ENCODE measurements around the gene TTC21B.

The TTC21B gene

GRCh38 chr2:165899311-165899710, 54.3 kb downstream of the TTC21B start:
- no peak overlapping the region for H3K27ac ChIP-seq (ENCODE audit: low read length)
- no peaks in the 10 kb centered on the region for H3K9me3 ChIP-seq (ENCODE audit: control insufficient read depth, low read depth, low read length)
- H3K4me3 ChIP-seq (ENCODE audit: low read length), result no peak overlapping the region
- H3K36me3 ChIP-seq (ENCODE audit: control insufficient read depth, low read depth, low read length), result peaks cover 60% of the 10 kb centered on the region
- no peak overlapping the region for H3K9ac ChIP-seq (ENCODE audit: low read length)
- no peaks in the 10 kb centered on the region for H3K4me1 ChIP-seq (ENCODE audit: control insufficient read depth, low read depth, low read length)
- H3K27me3 ChIP-seq (ENCODE audit: control insufficient read depth, insufficient read depth, low read length), result no peaks in the 10 kb centered on the region

- Histone ChIP-seq H3K9ac (ENCODE audit: low read length) (no peak overlapping the region), H3K4me3 (ENCODE audit: low read length) (no peak overlapping the region), H3K36me3 (ENCODE audit: control insufficient read depth, low read depth, low read length) (peaks cover 64% of the 10 kb centered on the region), H3K27ac (ENCODE audit: low read length) (no peak overlapping the region), H3K4me1 (ENCODE audit: control insufficient read depth, low read depth, low read length) (no peaks in the 10 kb centered on the region), H3K9me3 (ENCODE audit: control insufficient read depth, low read depth, low read length) (no peaks in the 10 kb centered on the region), H3K27me3 (ENCODE audit: control insufficient read depth, insufficient read depth, low read length) (no peaks in the 10 kb centered on the region)
These were observed 55.2 kb downstream of the TTC21B start for GRCh38 chr2:165898381-165898780.

GRCh38 chr2:165897726-165898125, 55.9 kb downstream of the TTC21B start:
- Histone ChIP-seq H3K9me3 (ENCODE audit: control insufficient read depth, low read depth, low read length) (no peaks in the 10 kb centered on the region), H3K4me1 (ENCODE audit: control insufficient read depth, low read depth, low read length) (no peaks in the 10 kb centered on the region), H3K36me3 (ENCODE audit: control insufficient read depth, low read depth, low read length) (peaks cover 63% of the 10 kb centered on the region), H3K4me3 (ENCODE audit: low read length) (no peak overlapping the region), H3K27me3 (ENCODE audit: control insufficient read depth, insufficient read depth, low read length) (no peaks in the 10 kb centered on the region), H3K9ac (ENCODE audit: low read length) (no peak overlapping the region), H3K27ac (ENCODE audit: low read length) (no peak overlapping the region)

- Histone ChIP-seq H3K27me3 (ENCODE audit: control insufficient read depth, insufficient read depth, low read length) (no peaks in the 10 kb centered on the region), H3K9me3 (ENCODE audit: control insufficient read depth, low read depth, low read length) (no peaks in the 10 kb centered on the region), H3K4me3 (ENCODE audit: low read length) (no peak overlapping the region), H3K9ac (ENCODE audit: low read length) (no peak overlapping the region), H3K4me1 (ENCODE audit: control insufficient read depth, low read depth, low read length) (no peaks in the 10 kb centered on the region), H3K36me3 (ENCODE audit: control insufficient read depth, low read depth, low read length) (peaks cover 57% of the 10 kb centered on the region), H3K27ac (ENCODE audit: low read length) (no peak overlapping the region)
These were observed 56.5 kb downstream of the TTC21B start for GRCh38 chr2:165897074-165897473.

GRCh38 chr2:165895974-165896373, 57.6 kb downstream of the TTC21B start:
- Histone ChIP-seq H3K27ac (ENCODE audit: low read length) (no peak overlapping the region), H3K27me3 (ENCODE audit: control insufficient read depth, insufficient read depth, low read length) (no peaks in the 10 kb centered on the region), H3K9ac (ENCODE audit: low read length) (no peak overlapping the region), H3K4me3 (ENCODE audit: low read length) (no peak overlapping the region), H3K9me3 (ENCODE audit: control insufficient read depth, low read depth, low read length) (no peaks in the 10 kb centered on the region), H3K4me1 (ENCODE audit: control insufficient read depth, low read depth, low read length) (no peaks in the 10 kb centered on the region), H3K36me3 (ENCODE audit: control insufficient read depth, low read depth, low read length) (peaks cover 50% of the 10 kb centered on the region)

- Histone ChIP-seq H3K9me3 (ENCODE audit: control insufficient read depth, low read depth, low read length) (no peaks in the 10 kb centered on the region), H3K27ac (ENCODE audit: low read length) (no peak overlapping the region), H3K27me3 (ENCODE audit: control insufficient read depth, insufficient read depth, low read length) (no peaks in the 10 kb centered on the region), H3K4me3 (ENCODE audit: low read length) (no peak overlapping the region), H3K4me1 (ENCODE audit: control insufficient read depth, low read depth, low read length) (no peaks in the 10 kb centered on the region), H3K9ac (ENCODE audit: low read length) (no peak overlapping the region), H3K36me3 (ENCODE audit: control insufficient read depth, low read depth, low read length) (peaks cover 49% of the 10 kb centered on the region)
These were observed 60.0 kb downstream of the TTC21B start for GRCh38 chr2:165893556-165893955.

- no peak overlapping the region for H3K4me3 ChIP-seq (ENCODE audit: low read length)
- H3K27ac ChIP-seq (ENCODE audit: low read length), result no peak overlapping the region
- no peaks in the 10 kb centered on the region for H3K9me3 ChIP-seq (ENCODE audit: control insufficient read depth, low read depth, low read length)
- no peaks in the 10 kb centered on the region for H3K4me1 ChIP-seq (ENCODE audit: control insufficient read depth, low read depth, low read length)
- H3K27me3 ChIP-seq (ENCODE audit: control insufficient read depth, insufficient read depth, low read length), result no peaks in the 10 kb centered on the region
- H3K36me3 ChIP-seq (ENCODE audit: control insufficient read depth, low read depth, low read length), result peaks cover 44% of the 10 kb centered on the region
- H3K9ac ChIP-seq (ENCODE audit: low read length), result no peak overlapping the region
These were observed 61.0 kb downstream of the TTC21B start for GRCh38 chr2:165892526-165892925.

- H3K4me1 ChIP-seq (ENCODE audit: control insufficient read depth, low read depth, low read length), result no peaks in the 10 kb centered on the region
- H3K9ac ChIP-seq (ENCODE audit: low read length), result no peak overlapping the region
- peaks cover 38% of the 10 kb centered on the region for H3K36me3 ChIP-seq (ENCODE audit: control insufficient read depth, low read depth, low read length)
- H3K27ac ChIP-seq (ENCODE audit: low read length), result no peak overlapping the region
- H3K27me3 ChIP-seq (ENCODE audit: control insufficient read depth, insufficient read depth, low read length), result no peaks in the 10 kb centered on the region
- H3K9me3 ChIP-seq (ENCODE audit: control insufficient read depth, low read depth, low read length), result no peaks in the 10 kb centered on the region
- H3K4me3 ChIP-seq (ENCODE audit: low read length), result no peak overlapping the region
These were observed 61.6 kb downstream of the TTC21B start for GRCh38 chr2:165891943-165892342.

- H3K4me1 ChIP-seq (ENCODE audit: control insufficient read depth, low read depth, low read length), result no peaks in the 10 kb centered on the region
These were observed 62.2 kb downstream of the TTC21B start for GRCh38 chr2:165891345-165891744.

GRCh38 chr2:165889798-165890197, 63.8 kb downstream of the TTC21B start:
- Histone ChIP-seq H3K27me3 (ENCODE audit: control insufficient read depth, insufficient read depth, low read length) (no peaks in the 10 kb centered on the region), H3K4me1 (ENCODE audit: control insufficient read depth, low read depth, low read length) (no peaks in the 10 kb centered on the region), H3K9me3 (ENCODE audit: control insufficient read depth, low read depth, low read length) (no peaks in the 10 kb centered on the region), H3K9ac (ENCODE audit: low read length) (no peak overlapping the region), H3K4me3 (ENCODE audit: low read length) (no peak overlapping the region), H3K36me3 (ENCODE audit: control insufficient read depth, low read depth, low read length) (peaks cover 34% of the 10 kb centered on the region), H3K27ac (ENCODE audit: low read length) (no peak overlapping the region)

More at GRCh38 chr2:165891345-165891744, 62.2 kb downstream of the TTC21B start:
- Histone ChIP-seq H3K9ac (ENCODE audit: low read length) (no peak overlapping the region), H3K36me3 (ENCODE audit: control insufficient read depth, low read depth, low read length) (peaks cover 36% of the 10 kb centered on the region), H3K4me3 (ENCODE audit: low read length) (no peak overlapping the region), H3K27ac (ENCODE audit: low read length) (no peak overlapping the region), H3K9me3 (ENCODE audit: control insufficient read depth, low read depth, low read length) (no peaks in the 10 kb centered on the region), H3K27me3 (ENCODE audit: control insufficient read depth, insufficient read depth, low read length) (no peaks in the 10 kb centered on the region)

GRCh38 chr2:165889158-165889557, 64.4 kb downstream of the TTC21B start:
- H3K36me3 ChIP-seq (ENCODE audit: control insufficient read depth, low read depth, low read length), result peaks cover 28% of the 10 kb centered on the region
- H3K27me3 ChIP-seq (ENCODE audit: control insufficient read depth, insufficient read depth, low read length), result no peaks in the 10 kb centered on the region
- no peak overlapping the region for H3K4me3 ChIP-seq (ENCODE audit: low read length)
- H3K4me1 ChIP-seq (ENCODE audit: control insufficient read depth, low read depth, low read length), result no peaks in the 10 kb centered on the region
- no peaks in the 10 kb centered on the region for H3K9me3 ChIP-seq (ENCODE audit: control insufficient read depth, low read depth, low read length)
- no peak overlapping the region for H3K9ac ChIP-seq (ENCODE audit: low read length)
- no peak overlapping the region for H3K27ac ChIP-seq (ENCODE audit: low read length)

GRCh38 chr2:165888171-165888570, 65.4 kb downstream of the TTC21B start:
- no peaks in the 10 kb centered on the region for H3K27me3 ChIP-seq (ENCODE audit: control insufficient read depth, insufficient read depth, low read length)
- no peak overlapping the region for H3K9ac ChIP-seq (ENCODE audit: low read length)
- H3K9me3 ChIP-seq (ENCODE audit: control insufficient read depth, low read depth, low read length), result no peaks in the 10 kb centered on the region
- H3K4me1 ChIP-seq (ENCODE audit: control insufficient read depth, low read depth, low read length), result no peaks in the 10 kb centered on the region
- H3K27ac ChIP-seq (ENCODE audit: low read length), result no peak overlapping the region
- H3K36me3 ChIP-seq (ENCODE audit: control insufficient read depth, low read depth, low read length), result peaks cover 32% of the 10 kb centered on the region
- no peak overlapping the region for H3K4me3 ChIP-seq (ENCODE audit: low read length)
